Uterus (tissue), 4 donors: Measurements from ENCODE around the gene TAS1R3. TPM values are rescaled to one million over a fixed set of nuclear protein-coding genes. Genes with fewer than 3 reads are reported as not detected.

Source experiments
- DNase-seq, 2 donors: peaks; one replicate each; pipeline ENCODE4 v3.0.0-alpha.2; 2019 to 2020
- H3K27ac ChIP-seq, 2 donors: fragments of 200-600 bp; sonication (generic); 1 replicate in 1 of 2; 2 replicates in 1 of 2; pipeline ENCODE4 v1.5.1; 2016 to 2018
- H3K27me3 ChIP-seq, 2 donors: fragments of 200-600 bp; sonication (generic); one replicate each; pipeline ENCODE4 v1.5.1; 2018 to 2019; ENCODE audit warnings: control low read depth in 1 of 2
- H3K36me3 ChIP-seq, 2 donors: fragments of 200-600 bp; sonication (generic); one replicate each; pipeline ENCODE4 v1.5.1; 2019; ENCODE audit warnings: control low read depth in 1 of 2
- H3K4me1 ChIP-seq, 2 donors: fragments of 200-600 bp; sonication (generic); one replicate each; pipeline ENCODE4 v1.5.1; 2018 to 2019; ENCODE audit warnings: control low read depth in 1 of 2
- H3K4me3 ChIP-seq, 2 donors: fragments of 200-600 bp; sonication (generic); 1 replicate in 1 of 2; 2 replicates in 1 of 2; pipeline ENCODE4 v1.5.1; 2018 to 2019; ENCODE audit warnings: mild to moderate bottlenecking in 1 of 2
- H3K9me3 ChIP-seq, 2 donors: fragments of 200-600 bp; sonication (generic); one replicate each; pipeline ENCODE4 v1.5.1; 2019; ENCODE audit warnings: control low read depth in 1 of 2
- CTCF ChIP-seq, 4 experiments: fragments of 200-600 bp in 2 of 4; fragments of 450-650 bp in 2 of 4; sonication (generic) in 2 of 4; IDR thresholded peaks; one replicate each; pipeline ENCODE4 v1.5.1; 2016 to 2019; ENCODE audit warnings: antibody characterized with exemption in 4 of 4, mild to moderate bottlenecking in 2 of 4, moderate library complexity in 1 of 4
- POLR2A ChIP-seq, 2 donors: fragments of 450-650 bp; IDR thresholded peaks; one replicate each; pipeline ENCODE4 v1.6.1; 2016; ENCODE audit warnings: antibody characterized with exemption in 2 of 2, mild to moderate bottlenecking in 1 of 2, moderate library complexity in 1 of 2
- intact Hi-C: fragments of 100-400 bp; cut with DNase I; formaldehyde crosslinking; loops from one replicate; pipeline ENCODE4 v1.15.1; 2023; ENCODE audit warnings: low total_unique reads
- total RNA-seq, 4 donors: library from RNA; depleted of rRNA in 3 of 4; stranded (reverse); fragments of >200 nt in 3 of 4; gene quantifications; one replicate each; pipeline versions ENCODE4 v1.1.0 to v1.2.4, GENCODE V29; 2014 to 2023
- donor health status: DM: yes; HTN: yes; CAD: no.

TAS1R3 gene
- total RNA-seq, 4 donors from 2014 or later, result 0.14 to 0.34 TPM; not detected in 2

GRCh38 chr1:1284221-1285101 lies 46.6 kb upstream of the TAS1R3 start:
- H3K27me3 ChIP-seq, result no peaks in the 10 kb centered on the region
- no peaks in the 10 kb centered on the region for H3K36me3 ChIP-seq
- no peak for TF ChIP-seq CTCF (IDR thresholded peaks at IDR 0.05)
- TF ChIP-seq POLR2A (IDR thresholded peaks at IDR 0.05), result no peak
- H3K9me3 ChIP-seq, result no peaks in the 10 kb centered on the region
- H3K4me3 ChIP-seq, result no peak overlapping the region
- no peak for DNase-seq
- intact Hi-C loops, result no loop called here
- no peak overlapping the region for H3K27ac ChIP-seq
- H3K4me1 ChIP-seq, result no peaks in the 10 kb centered on the region

GRCh38 chr1:1285102-1285571 lies 45.9 kb upstream of the TAS1R3 start:
- Histone ChIP-seq H3K4me1 (no peaks in the 10 kb centered on the region), H3K36me3 (no peaks in the 10 kb centered on the region), H3K9me3 (no peaks in the 10 kb centered on the region), H3K4me3 (no peak overlapping the region), H3K27me3 (no peaks in the 10 kb centered on the region), H3K27ac (no peak overlapping the region)
- TF ChIP-seq POLR2A (IDR thresholded peaks at IDR 0.05), result no peak
- TF ChIP-seq CTCF (IDR thresholded peaks at IDR 0.05), result no peak
- DNase-seq, result no peak
- intact Hi-C loops, result no loop called here

- Histone ChIP-seq H3K27me3 (no peaks in the 10 kb centered on the region), H3K4me1 (peaks cover 0 to 6% of the 10 kb centered on the region in 2 donors), H3K9me3 (no peaks in the 10 kb centered on the region), H3K4me3 (no peak overlapping the region), H3K36me3 (no peaks in the 10 kb centered on the region), H3K27ac (no peak overlapping the region)
- no peak for TF ChIP-seq POLR2A (IDR thresholded peaks at IDR 0.05)
- TF ChIP-seq CTCF (IDR thresholded peaks at IDR 0.05), result no peak
- intact Hi-C loops, result no loop called here
- DNase-seq, result no peak
Observed at GRCh38 chr1:1285611-1286311, 45.3 kb upstream of the TAS1R3 start.

GRCh38 chr1:1286313-1287261 lies 44.5 kb upstream of the TAS1R3 start:
- H3K27me3 ChIP-seq, result no peaks in the 10 kb centered on the region
- no peak overlapping the region for H3K27ac ChIP-seq
- H3K4me3 ChIP-seq, result no peak overlapping the region
- DNase-seq, result no peak
- TF ChIP-seq POLR2A (IDR thresholded peaks at IDR 0.05) (no peak), CTCF (IDR thresholded peaks at IDR 0.05) (no peak)
- intact Hi-C loops, result no loop called here
- H3K36me3 ChIP-seq, result no peaks in the 10 kb centered on the region
- no peaks in the 10 kb centered on the region for H3K9me3 ChIP-seq
- H3K4me1 ChIP-seq, result peaks cover 0 to 14% of the 10 kb centered on the region in 2 donors
